ENCODE results near the gene OGFOD3. TPM values are rescaled to one million over a fixed set of nuclear protein-coding genes. Genes with fewer than 3 reads are reported as not detected.

Gene OGFOD3
- total RNA-seq, 4 donors from 2014 or later = 22.9 to 31.6 (median 28.6) TPM

DNA sequence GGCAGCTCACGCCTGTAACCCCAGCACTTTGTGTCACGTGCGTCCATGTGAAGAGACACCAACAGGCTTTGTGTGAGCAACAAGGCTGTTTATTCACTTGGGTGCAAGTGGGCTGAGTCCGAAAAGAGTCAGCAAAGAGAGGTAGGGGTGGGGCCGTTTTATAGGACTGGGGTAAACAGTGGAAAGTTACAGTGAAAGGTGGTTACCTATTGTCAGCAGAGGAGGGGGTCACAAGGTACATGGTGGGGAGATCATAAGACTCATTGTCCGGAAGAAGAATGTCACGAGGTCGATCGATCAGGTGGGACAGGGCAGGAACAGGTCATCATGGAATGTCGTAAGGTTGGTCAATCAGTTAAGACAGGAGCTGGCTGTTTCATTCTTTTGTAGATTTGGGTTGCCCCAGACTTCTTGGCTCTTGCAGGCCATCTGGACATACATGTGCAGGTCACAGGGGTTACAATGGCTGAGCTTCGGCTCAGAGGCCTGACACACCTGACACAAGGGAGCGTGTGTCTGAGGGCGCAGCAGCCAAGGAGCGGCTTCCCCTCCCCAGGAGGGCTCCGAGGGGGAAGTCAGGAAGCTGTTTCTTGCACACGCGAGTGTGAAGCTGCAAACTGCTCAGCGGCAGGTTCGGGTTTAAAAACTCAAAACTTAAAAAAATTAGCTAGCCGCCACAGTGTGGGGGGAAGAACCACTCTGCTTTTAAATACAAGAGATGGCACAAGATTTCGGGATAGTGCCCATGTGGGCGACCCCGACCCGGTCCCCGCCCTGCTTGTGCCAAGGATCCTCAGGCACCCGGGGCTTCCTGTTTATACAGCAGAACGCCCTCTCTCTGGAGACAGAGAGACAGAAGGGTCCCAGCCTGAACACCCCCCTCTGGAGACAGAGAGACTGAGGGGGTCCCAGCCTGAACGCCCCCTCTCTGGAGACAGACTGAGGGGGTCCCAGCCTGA is 71.8 kb downstream of the OGFOD3 start:
- no peak for DNase-seq (ENCODE audit: low spot score)
- TF ChIP-seq CTCF (IDR thresholded peaks at IDR 0.05) = no peak
- ATAC-seq (ENCODE audit: low FRiP score) = no peak

- ATAC-seq (ENCODE audit: low FRiP score) = no peak
- TF ChIP-seq CTCF (IDR thresholded peaks at IDR 0.05) = no peak
- no peak for DNase-seq (ENCODE audit: low spot score)
Measured at GRCh38 chr17:82345151-82345976, 73.0 kb downstream of the OGFOD3 start.

DNA sequence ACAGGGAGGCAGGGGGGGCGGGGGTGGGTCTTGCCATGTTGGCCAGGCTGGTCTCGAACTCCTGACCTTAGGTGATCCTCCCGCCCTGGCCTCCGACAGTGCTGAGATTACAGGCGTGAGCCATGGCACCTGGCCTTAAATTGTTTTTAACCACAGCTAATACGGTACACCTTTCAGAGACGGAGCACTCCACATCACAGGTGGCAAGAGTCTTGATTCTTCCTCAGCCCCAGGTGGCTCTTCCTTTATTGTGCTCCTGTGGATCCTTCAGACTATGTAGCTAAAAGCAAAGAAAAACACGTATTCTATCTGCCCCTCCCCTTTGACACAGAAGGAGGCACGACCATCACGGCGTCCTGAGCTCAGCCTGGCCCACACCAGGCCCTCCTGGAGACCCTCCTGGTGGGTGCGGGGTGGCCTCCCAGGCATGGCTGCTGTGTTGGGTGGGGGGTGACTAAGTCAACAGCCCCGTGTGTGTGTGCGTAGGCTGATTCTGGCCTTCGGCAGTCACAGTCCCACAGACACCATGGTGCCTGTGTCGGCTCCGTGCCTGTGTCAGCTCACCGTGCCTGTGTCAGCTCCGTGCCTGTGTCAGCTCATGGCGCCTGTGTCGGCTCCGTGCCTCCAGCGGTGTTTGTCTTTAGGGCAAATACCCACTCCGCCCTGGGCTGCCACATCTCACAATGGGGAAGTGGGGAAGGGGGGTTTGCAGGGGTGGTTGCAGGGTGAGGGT is 74.0 kb downstream of the OGFOD3 start:
- ATAC-seq (ENCODE audit: low FRiP score) = no peak
- TF ChIP-seq CTCF (IDR thresholded peaks at IDR 0.05) = no peak
- no peak for DNase-seq (ENCODE audit: low spot score)

- no peak for TF ChIP-seq CTCF (IDR thresholded peaks at IDR 0.05)
- ATAC-seq (ENCODE audit: low FRiP score) (no peak), DNase-seq (ENCODE audit: low spot score) (no peak)
Measured at GRCh38 chr17:82343560-82343959, 74.8 kb downstream of the OGFOD3 start.

DNA sequence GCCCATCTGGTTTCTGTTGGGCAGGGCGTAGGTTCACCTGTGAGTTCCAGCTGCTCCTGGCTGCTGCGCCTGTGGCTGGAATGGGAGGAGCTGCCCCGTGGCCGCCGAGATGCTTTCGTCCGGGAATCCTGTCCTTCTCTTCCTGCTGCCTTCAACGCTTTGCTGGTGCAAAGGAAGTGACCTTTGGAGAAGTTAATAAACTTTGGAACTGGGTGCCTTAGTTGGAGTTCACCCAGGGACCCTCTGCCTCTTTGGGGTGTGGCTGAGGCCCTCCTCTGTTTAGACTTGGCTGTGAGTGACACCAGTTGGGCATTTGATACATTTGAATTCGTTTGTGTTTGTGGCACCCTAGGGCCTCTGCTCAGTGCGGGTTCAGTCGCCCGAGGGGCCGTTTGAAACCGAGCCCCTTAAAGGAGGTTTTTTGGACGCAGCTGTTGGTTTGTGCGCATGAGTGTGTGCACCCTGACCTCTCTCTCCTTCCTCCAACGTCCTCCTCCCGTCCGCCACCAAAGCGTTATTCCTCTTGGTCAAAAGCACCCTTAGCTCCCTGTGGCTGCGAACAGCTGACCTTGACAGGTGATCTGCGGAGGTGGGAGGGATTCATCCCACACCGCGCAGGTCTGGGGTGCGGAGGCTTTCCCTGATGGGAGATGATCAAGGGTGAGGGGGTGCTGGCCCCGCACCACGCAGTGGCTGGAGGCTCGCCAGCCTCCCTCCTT is 75.9 kb downstream of the OGFOD3 start:
- DNase-seq (ENCODE audit: low spot score) (no peak), ATAC-seq (ENCODE audit: low FRiP score) (no peak)
- TF ChIP-seq CTCF (IDR thresholded peaks at IDR 0.05) = no peak

Measured in omental fat pad (tissue), 4 donors.